Fibroblast of the aortic adventitia (primary cell): ENCODE data around the gene CCDC192. TPM values are rescaled to one million over a fixed set of nuclear protein-coding genes. Genes with fewer than 3 reads are reported as not detected.
"Not testable (repeated sequence)": the region's sequence is repeated elsewhere in the genome, so short reads cannot be mapped to it uniquely, and the experiment has no call there.

Experiments used
- DNase-seq: peaks from one replicate; pipeline ENCODE4 v3.0.0-alpha.2; 2010; ENCODE audit warnings: low read depth
- H3K4me3 ChIP-seq: 2 replicates; pipeline ENCODE4 v1.5.1; 2011; ENCODE audit warnings: low read depth, mild to moderate bottlenecking, control low read depth, low read length, moderate library complexity
- total RNA-seq: library from RNA; depleted of rRNA; stranded (reverse); fragments of >200 nt; gene quantifications from 2 replicates; pipeline ENCODE4 v1.2.3, GENCODE V29; 2012; ENCODE audit warnings: low replicate concordance
- TF ChIP-seq, protein P1 (sequence below): IDR thresholded peaks from 2 replicates; pipeline ENCODE4 v1.5.1; 2011; ENCODE audit warnings: mild to moderate bottlenecking, low read length, control low read depth, inconsistent platforms; ENCODE audit not compliant: insufficient read depth

The CCDC192 gene
- total RNA-seq, 1 donor: not detected

DNA sequence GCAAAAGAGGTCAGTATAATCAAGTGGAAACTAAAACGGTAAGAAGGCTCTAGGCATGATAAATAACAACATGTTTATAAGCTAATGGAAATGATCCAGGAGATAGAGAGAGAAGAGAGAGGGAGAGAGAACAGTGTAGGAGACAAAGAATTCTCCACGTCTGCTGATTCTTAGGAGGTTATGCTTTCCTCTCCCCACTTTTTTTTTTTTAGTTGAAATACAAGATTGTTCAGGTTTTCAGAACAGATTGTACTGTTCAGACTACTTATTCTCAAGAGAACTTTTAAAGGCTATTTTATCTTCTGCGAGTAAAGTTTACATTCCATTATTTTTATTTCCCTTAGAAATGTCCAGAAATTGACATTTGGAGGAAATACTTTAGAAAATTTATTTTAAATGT lies 4.0 kb downstream of the CCDC192 start:
- H3K4me3 ChIP-seq: no peak overlapping the region
- TF ChIP-seq, protein P1, sequence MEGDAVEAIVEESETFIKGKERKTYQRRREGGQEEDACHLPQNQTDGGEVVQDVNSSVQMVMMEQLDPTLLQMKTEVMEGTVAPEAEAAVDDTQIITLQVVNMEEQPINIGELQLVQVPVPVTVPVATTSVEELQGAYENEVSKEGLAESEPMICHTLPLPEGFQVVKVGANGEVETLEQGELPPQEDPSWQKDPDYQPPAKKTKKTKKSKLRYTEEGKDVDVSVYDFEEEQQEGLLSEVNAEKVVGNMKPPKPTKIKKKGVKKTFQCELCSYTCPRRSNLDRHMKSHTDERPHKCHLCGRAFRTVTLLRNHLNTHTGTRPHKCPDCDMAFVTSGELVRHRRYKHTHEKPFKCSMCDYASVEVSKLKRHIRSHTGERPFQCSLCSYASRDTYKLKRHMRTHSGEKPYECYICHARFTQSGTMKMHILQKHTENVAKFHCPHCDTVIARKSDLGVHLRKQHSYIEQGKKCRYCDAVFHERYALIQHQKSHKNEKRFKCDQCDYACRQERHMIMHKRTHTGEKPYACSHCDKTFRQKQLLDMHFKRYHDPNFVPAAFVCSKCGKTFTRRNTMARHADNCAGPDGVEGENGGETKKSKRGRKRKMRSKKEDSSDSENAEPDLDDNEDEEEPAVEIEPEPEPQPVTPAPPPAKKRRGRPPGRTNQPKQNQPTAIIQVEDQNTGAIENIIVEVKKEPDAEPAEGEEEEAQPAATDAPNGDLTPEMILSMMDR: no peak
- no peak for DNase-seq

DNA sequence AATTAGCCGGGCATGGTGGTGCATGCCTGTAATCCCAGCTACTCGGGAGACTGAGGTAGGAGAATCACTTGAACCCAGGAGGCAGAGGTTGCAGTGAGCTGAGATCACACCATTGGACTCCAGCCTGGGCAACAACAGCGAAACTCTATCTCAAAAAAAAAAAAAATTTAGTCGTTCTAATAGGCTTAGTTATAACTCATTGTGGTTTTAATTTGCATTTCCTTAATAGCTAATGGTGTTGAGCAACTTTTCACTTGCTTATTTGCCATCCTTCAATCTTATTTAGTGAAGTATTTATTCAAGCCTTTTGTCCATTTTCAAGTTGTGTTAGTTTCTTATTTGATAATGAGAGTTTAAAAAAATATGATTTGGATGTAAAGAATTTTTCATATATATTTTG lies 9.9 kb downstream of the CCDC192 start:
- not testable (repeated sequence) for DNase-seq, H3K4me3 ChIP-seq

DNA sequence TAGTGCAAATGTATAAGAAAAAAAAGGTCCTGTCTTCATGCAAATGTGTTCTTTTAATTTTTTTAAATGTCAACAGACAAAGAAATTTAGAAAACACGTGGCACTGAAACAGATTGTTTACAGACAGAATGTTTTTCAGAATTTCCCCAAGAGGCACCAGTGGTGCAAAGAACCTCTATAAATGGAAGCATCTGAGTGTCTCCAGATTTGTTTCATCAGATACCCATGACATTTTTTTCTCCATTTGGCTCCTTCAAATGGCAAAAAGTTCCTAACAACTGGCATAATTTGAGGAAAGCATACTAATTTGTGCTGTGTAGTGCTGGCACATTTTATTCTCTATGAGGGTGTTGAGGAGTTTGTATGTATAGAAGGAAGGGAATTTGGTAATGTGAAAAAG lies 15.0 kb downstream of the CCDC192 start:
- TF ChIP-seq, protein P1: no peak
- DNase-seq: no peak
- no peak overlapping the region for H3K4me3 ChIP-seq

DNA sequence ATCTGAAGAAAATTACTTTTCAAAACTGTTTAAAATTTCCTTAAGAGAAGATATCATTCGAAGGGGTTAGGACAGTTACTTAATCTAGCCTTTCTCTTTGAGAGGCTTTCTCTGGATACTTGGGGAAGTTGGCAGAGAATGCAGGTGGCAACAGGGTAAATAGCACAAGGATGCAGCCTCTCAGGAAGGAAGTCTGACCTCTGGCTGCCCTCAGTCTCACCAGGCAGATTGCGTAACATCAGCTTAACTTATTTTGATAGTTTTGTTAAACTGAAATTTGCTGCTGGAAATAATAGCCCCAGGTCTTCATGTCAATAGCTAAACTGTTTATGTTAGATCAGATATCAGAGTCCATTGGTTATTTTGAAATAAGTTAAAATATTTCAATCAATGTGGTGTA lies 20.4 kb downstream of the CCDC192 start:
- DNase-seq: peak; percentile 47
- H3K4me3 ChIP-seq: no peak overlapping the region
- TF ChIP-seq, protein P1: no peak

DNA sequence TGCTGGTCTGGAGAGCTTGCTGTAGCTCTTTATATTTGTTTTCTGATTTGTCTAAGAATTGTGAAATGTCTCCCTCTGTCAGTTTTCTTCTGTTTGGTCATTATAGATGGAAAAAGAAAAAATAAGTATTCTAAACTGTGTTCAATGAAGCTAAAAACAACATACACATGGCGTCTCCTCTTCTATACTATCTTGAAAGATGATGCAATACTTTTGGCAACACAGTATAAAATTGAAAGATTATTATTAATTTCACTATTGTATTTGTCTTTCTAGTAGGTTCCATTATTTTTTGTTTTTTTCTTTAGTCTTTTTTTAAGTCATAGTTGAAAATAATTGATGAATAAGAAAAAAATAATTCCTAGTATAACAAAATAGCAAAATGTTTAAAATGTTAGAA lies 22.5 kb downstream of the CCDC192 start:
- DNase-seq: no peak
- no peak overlapping the region for H3K4me3 ChIP-seq
- TF ChIP-seq, protein P1: no peak

DNA sequence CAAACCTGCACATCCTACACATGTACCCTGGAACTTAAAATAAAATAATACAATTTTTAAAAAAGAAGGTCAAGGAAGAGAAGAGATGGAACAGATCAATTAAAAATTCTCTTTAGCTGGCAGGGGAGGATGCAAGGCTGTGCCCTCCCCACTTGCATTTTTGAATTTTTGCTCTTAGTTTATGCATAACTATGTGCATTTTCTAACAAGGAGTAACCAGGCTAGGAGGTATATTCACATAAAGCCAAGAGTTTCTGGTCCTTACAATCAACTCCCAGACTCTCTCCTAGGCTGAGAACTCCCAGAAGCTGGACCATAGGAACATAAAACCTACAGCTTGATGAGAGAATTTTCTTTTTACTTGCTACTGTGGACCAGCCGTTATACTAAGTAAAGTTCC lies 29.8 kb downstream of the CCDC192 start:
- no peak for DNase-seq

DNA sequence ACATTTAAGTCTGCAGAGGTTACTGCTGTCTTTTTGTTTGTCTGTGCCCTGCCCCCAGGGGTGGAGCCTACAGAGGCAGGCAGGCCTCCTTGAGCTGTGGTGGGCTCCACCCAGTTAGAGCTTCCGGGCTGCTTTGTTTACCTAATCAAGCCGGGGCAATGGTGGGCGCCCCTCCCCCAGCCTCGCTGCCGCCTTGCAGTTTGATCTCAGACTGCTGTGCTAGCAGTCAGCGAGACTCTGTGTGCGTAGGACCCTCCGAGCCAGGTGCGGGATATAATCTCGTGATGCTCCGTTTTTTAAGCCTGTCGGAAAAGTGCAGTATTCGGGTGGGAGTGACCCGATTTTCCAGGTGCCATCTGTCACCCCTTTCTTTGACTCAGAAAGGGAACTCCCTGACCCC lies 36.2 kb downstream of the CCDC192 start:
- not testable (repeated sequence) for DNase-seq, H3K4me3 ChIP-seq

More for the DNA sequence above, 29.8 kb downstream of the CCDC192 start:
- TF ChIP-seq, protein P1: no peak
- no peak overlapping the region for H3K4me3 ChIP-seq

DNA sequence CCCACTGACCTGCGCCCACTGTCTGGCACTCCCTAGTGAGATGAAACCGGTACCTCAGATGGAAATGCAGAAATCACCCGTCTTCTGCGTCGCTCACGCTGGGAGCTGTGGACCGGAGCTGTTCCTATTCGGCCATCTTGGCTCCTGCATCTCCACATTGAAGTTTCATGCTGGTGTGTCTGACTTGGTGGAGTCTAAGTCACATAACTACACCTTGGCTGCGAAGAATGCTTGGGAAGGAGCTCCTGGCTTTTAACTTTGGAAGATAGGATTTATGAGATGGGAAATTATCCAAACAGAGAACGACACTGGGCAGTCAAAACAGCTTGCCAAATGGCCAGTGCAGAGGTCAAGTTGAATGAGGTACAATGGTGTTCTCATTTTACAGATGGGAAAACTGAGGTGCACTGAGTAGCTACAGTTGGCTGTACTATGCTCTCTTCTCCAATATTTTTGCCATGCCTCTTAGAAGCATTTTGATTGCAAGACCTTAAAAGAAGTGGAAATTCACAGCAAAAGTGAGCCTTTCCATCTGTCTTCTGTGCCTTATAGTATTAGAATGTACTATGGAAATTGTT lies 36.7 kb downstream of the CCDC192 start:
- DNase-seq: no peak
- H3K4me3 ChIP-seq: no peak overlapping the region
- TF ChIP-seq, protein P1: no peak
